ENCODE measurements around the gene CCDC27.
"Not testable (repeated sequence)": the region's sequence is repeated elsewhere in the genome, so short reads cannot be mapped to it uniquely, and the experiment has no call there.

The CCDC27 gene

GRCh38 chr1:3746389-3746829 is 5.8 kb upstream of the CCDC27 start:
- H3K4me3 ChIP-seq (replicated peaks; ENCODE audit: low read depth, low read length), result peak overlapping the region; percentile 68
- no peak for DNase-seq (ENCODE audit: extremely low read depth, low read depth)
- no peak for TF ChIP-seq CTCF (IDR thresholded peaks at IDR 0.05; ENCODE audit: low read depth, low read length, missing control alignments)

GRCh38 chr1:3746830-3747521 is 5.3 kb upstream of the CCDC27 start:
- no peak for TF ChIP-seq CTCF (IDR thresholded peaks at IDR 0.05; ENCODE audit: low read depth, low read length, missing control alignments)
- peak overlapping the region; percentile 68 for H3K4me3 ChIP-seq (replicated peaks; ENCODE audit: low read depth, low read length)
- DNase-seq (ENCODE audit: extremely low read depth, low read depth), result no peak

GRCh38 chr1:3747522-3747848 is 4.8 kb upstream of the CCDC27 start:
- no peak for DNase-seq (ENCODE audit: extremely low read depth, low read depth)
- H3K4me3 ChIP-seq (replicated peaks; ENCODE audit: low read depth, low read length), result peak overlapping the region; percentile 68
- no peak for TF ChIP-seq CTCF (IDR thresholded peaks at IDR 0.05; ENCODE audit: low read depth, low read length, missing control alignments)

GRCh38 chr1:3747903-3748302 is 4.3 kb upstream of the CCDC27 start:
- no peak for TF ChIP-seq CTCF (IDR thresholded peaks at IDR 0.05; ENCODE audit: low read depth, low read length, missing control alignments)
- DNase-seq (ENCODE audit: extremely low read depth, low read depth), result no peak
- peak overlapping the region; percentile 68 for H3K4me3 ChIP-seq (replicated peaks; ENCODE audit: low read depth, low read length)

GRCh38 chr1:3748316-3748900 is 3.8 kb upstream of the CCDC27 start:
- not testable (repeated sequence) for DNase-seq (ENCODE audit: extremely low read depth, low read depth); H3K4me3 ChIP-seq (replicated peaks; ENCODE audit: low read depth, low read length)

GRCh38 chr1:3749512-3749911 is 2.7 kb upstream of the CCDC27 start:
- no peak overlapping the region for H3K4me3 ChIP-seq (replicated peaks; ENCODE audit: low read depth, low read length)
- no peak for TF ChIP-seq CTCF (IDR thresholded peaks at IDR 0.05; ENCODE audit: low read depth, low read length, missing control alignments)
- DNase-seq (ENCODE audit: extremely low read depth, low read depth), result no peak

GRCh38 chr1:3750741-3751140 is 1.5 kb upstream of the CCDC27 start:
- no peak for TF ChIP-seq CTCF (IDR thresholded peaks at IDR 0.05; ENCODE audit: low read depth, low read length, missing control alignments)
- H3K4me3 ChIP-seq (replicated peaks; ENCODE audit: low read depth, low read length), result no peak overlapping the region
- no peak for DNase-seq (ENCODE audit: extremely low read depth, low read depth)

Data from HFF-Myc (cell line).